ENCODE measurements around the gene MSL1.

MSL1 gene

DNA sequence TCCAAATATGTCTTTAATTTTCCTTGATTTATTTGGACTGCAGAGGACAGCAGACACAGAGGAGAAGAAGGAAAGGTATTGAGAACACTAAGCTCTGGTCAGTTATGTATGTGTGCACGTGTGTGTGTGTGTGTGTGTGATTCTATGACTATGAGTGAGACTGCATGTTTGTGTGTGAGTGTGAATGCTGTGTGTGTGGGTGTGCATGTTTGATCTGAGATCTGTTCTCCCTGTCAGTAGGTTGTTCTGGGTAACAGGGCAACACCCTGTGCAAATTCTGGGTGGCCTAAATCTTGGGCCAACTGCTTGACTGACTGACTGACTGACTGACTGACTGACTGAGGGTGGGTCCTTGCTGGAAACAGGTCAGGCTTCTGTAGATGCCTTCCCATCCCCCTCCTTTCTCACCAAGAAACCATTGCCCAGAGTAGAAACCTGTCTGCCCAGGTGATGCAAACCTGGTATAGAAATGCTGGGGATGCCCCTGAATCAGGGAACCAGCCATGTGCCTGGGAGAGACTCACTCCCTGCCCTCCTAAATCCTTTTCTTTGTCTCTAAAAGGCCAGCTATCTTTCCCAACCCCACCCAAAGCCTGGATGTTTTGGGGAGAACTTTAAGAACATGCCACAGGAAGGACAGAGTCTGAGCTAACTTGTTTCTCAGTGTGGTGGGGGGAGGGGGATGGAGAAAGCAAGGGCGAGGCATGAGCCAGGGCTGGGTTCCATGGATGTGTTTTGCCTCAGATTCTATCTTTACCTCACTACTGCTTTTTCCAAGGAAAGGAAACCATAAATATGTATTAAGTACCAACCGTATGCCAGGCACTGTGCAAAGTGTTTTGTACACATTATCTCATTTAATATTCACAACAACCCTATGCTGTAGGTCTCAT lies 16.9 kb upstream of the MSL1 start:
- no peak for DNase-seq (ENCODE audit: low read depth, low spot score)

DNA sequence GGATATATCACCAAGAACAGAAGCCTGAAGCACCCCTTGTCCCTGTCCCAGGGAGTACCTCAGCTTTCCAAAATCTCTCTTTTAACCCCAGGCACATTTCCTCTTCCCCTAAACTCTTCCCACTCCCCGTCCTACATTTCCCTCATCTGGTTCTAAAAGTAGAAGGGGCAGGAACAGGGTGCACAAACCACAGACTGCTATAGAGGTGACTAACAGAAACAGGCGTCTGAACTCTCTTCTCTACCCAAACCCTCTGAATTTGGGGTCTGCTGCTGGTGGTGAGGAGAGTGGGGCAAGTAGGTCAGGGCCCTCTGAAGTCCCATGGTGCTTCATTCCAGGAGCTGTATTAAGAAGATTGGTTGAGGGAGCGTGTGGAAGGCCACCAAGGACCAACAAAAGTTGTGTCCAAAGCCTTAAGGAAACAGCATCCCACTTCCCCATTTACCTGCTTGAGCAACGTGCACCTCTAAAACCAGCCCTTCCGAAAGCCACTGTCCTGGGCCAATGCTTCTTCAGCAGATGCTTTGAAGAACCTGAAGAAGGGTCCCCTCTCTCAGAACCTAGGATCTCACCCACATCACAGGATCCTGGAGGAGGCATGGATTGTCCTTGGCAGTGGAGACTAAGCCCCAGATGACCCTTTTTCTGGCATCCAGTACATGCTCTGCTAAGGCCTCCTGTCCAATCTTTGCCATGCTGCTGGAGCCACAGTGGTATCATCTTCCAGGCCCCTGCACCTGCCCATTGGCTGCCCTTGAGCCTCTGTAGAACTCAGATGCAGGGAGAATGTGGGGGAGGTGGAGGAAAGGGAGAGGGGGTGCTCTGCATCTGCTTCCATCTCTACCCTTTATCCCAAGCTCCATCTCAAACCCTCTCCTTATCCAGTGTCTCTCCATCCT lies 15.7 kb upstream of the MSL1 start:
- DNase-seq (ENCODE audit: low read depth, low spot score) = no peak

DNA sequence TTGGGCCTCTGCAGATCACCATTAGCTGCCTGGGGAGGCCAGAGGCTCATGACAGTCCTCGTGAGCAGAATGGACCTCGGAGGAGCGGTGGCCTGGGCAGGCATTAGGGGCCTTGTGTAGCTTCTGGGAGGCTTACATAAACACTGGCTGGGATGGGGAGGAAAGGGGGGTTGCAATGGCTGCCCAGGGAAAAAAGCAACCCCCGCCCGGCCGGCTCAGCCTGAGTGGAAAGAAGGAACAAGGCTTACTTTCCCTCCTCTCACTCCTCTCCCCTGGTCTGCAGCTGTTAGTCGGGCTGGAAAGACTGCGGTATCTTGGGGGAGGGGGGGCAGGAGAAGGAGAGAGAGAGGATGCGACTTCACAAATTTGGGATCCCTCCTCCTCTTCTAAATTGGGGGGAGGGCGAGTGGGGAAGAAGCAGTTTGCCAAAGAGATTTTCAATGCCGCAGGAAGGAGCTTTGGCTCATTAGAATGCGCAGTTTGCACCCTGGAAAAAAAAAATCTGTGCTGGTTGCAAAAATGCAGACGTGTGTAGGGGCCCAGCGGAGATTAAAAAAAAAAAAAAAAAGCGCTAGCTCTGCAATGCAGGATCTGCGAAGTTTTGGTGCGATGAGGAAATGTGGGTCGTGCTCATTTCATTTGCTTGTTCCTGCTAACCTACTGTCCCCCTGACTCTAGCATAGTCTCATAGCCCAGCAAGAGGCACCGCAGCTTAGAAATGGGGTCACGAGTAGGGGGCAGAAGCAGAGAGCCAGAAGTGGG lies 14.8 kb upstream of the MSL1 start:
- no peak for DNase-seq (ENCODE audit: low read depth, low spot score)

GRCh38 chr17:40107522-40108174 lies 14.1 kb upstream of the MSL1 start:
- no peak for DNase-seq (ENCODE audit: low read depth, low spot score)

DNA sequence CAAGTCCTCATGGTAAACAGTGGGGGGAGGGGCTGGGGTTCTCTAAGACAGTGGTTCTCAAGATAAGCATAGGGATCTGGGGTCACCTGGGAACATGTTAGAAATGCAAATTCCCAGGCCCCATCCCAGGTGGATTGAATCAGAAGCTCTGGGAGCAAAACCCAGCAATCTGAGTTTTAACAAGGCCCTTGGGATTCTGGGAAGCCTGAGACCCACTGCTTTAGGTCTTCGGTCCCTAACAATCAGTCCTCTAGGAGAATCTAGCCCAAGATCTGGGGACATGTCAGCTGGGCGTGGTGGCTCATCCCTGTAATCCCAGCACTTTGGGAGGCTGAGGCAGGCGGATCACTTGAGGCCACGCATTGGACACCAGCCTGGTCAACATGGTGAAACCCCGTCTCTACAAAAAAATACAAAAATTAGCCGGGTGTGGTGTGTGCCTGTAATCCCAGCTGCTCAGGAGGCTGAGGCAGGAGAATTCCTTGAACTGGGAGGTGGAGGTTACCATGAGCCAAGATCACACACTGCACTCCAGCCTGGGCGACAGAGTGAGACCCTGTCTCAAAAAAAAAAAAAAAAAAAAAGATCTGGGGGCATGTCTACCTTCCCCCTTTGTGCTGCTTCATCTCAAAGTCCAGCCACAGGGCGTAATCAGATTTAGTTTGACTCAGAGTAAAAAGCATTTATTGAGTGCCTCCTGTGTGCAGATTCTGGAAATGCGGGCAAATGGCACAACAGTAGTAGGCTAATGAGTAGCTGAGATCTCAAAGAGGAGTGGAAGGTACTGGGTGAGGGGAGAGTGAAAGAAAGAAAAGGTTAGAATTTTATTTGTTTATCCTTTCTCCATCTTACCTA lies 12.6 kb upstream of the MSL1 start:
- DNase-seq (ENCODE audit: low read depth, low spot score) = no peak

GRCh38 chr17:40110026-40110845 lies 11.5 kb upstream of the MSL1 start:
- DNase-seq (ENCODE audit: low read depth, low spot score) = no peak

- DNase-seq (ENCODE audit: low read depth, low spot score) = no peak
Measured at GRCh38 chr17:40111221-40112128, 10.3 kb upstream of the MSL1 start.

DNA sequence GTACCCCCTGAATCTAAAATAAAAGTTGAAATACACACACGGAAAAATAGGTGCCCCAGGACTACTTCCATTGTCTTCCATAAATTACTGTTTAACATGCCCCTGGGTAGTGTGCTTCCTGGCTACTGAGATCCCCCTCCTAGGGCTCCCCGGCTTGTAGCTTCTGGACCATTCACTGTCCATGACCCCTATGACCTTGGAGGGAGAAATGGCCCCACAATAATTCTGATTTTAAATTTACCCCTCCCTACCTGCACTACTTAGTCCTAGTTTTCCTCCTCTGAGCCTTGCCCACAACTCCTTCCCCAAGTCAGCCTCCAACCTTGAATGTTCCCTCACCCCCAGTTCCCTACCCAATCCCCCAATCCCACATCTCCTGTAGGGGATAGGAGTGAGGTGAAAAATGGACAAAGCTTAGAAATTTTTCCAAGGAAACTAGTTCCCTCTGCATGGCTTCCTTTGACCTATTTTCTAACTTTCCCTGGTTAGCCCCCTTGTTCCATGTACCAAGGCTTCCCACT lies 9.5 kb upstream of the MSL1 start:
- DNase-seq (ENCODE audit: low read depth, low spot score) = no peak

GRCh38 chr17:40112718-40113109 lies 9.1 kb upstream of the MSL1 start:
- no peak for DNase-seq (ENCODE audit: low read depth, low spot score)

DNA sequence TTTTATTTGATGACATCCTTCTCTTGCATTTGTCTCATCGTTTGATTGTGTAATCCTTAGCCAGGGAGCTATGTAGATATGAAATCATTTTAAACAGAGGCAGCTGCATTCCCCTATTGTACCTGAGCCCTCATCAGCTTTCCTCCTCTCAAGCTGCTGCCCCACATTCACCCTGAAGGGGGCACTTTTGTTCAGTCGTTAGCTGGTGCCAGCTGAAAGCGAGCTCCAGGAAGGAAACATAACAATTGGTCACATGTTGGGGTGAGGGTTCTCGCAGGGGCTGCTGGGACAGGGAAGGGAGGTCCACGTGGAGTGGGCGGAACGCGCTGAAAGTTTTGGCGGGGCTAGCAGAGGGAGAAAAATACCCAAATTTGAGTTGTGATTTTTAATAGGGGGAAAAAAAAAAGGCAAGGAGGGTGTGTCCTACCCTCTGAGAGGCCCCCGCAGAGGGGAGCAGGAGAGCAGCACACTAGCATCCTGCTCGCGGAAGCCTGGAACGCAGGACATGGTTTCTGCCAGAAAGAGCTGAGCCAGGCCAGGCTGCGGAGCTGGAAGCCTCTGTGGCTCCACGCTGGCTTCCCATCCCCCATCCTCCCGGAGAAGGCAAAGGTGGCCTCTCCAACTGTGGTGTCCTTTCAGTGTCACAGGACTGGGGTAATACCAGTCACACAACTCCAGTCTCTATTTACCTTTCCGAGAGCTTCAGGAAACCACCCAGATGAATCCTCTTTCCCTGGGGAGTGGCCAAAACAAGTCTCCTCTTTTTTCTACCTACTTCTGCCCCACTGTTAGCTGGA lies 8.5 kb upstream of the MSL1 start:
- peak; percentile 77 for DNase-seq (ENCODE audit: low read depth, low spot score)

GRCh38 chr17:40113907-40114245 lies 7.9 kb upstream of the MSL1 start:
- no peak for DNase-seq (ENCODE audit: low read depth, low spot score)

GRCh38 chr17:40115101-40115436 lies 6.7 kb upstream of the MSL1 start:
- no peak for DNase-seq (ENCODE audit: low read depth, low spot score)

GRCh38 chr17:40122136-40122998 lies 596 bp downstream of the MSL1 start:
- no peak for DNase-seq (ENCODE audit: low read depth, low spot score)

- DNase-seq (ENCODE audit: low read depth, low spot score) = no peak
Measured at GRCh38 chr17:40122999-40123810, 1.4 kb downstream of the MSL1 start.

- DNase-seq (ENCODE audit: low read depth, low spot score) = no peak
Measured at GRCh38 chr17:40123811-40124114, 2.0 kb downstream of the MSL1 start.
